HG03045 (cell line): Measurements from ENCODE around the gene VAPB.
A peak's percentile ranks its signal among the peaks of the same experiment; 100 is the strongest.

Experiments
- ATAC-seq: cut with Tn5 transposase; IDR thresholded peaks from one replicate; pipeline ENCODE4 v1.9.1; 2021; ENCODE audit warnings: mild to moderate bottlenecking, moderate library complexity; ENCODE audit not compliant: unreplicated experiment

Gene VAPB

GRCh38 chr20:58458342-58459057, 69.5 kb downstream of the VAPB start:
- peak; percentile 90 for ATAC-seq

GRCh38 chr20:58459058-58459750, 70.2 kb downstream of the VAPB start:
- ATAC-seq: peak; percentile 23

GRCh38 chr20:58461104-58461503, 72.1 kb downstream of the VAPB start:
- no peak for ATAC-seq

- ATAC-seq: no peak
These were observed 72.9 kb downstream of the VAPB start for GRCh38 chr20:58461899-58462298.

GRCh38 chr20:58463256-58463655, 74.2 kb downstream of the VAPB start:
- no peak for ATAC-seq

- ATAC-seq: no peak
These were observed 75.8 kb downstream of the VAPB start for GRCh38 chr20:58464838-58465237.

GRCh38 chr20:58466095-58466708, 77.2 kb downstream of the VAPB start:
- no peak for ATAC-seq

GRCh38 chr20:58466729-58467571, 77.9 kb downstream of the VAPB start:
- ATAC-seq: no peak

- ATAC-seq: no peak
These were observed 78.8 kb downstream of the VAPB start for GRCh38 chr20:58467572-58468527.

GRCh38 chr20:58469616-58470015, 80.6 kb downstream of the VAPB start:
- no peak for ATAC-seq

- no peak for ATAC-seq
These were observed 81.5 kb downstream of the VAPB start for GRCh38 chr20:58470336-58471192.

GRCh38 chr20:58471193-58472164, 82.5 kb downstream of the VAPB start:
- no peak for ATAC-seq

GRCh38 chr20:58472273-58473018, 83.4 kb downstream of the VAPB start:
- ATAC-seq: no peak

- ATAC-seq: no peak
These were observed 84.7 kb downstream of the VAPB start for GRCh38 chr20:58473453-58474425.

- no peak for ATAC-seq
These were observed 86.4 kb downstream of the VAPB start for GRCh38 chr20:58475466-58475865.

- ATAC-seq: no peak
These were observed 89.2 kb downstream of the VAPB start for GRCh38 chr20:58478141-58478805.
